GM19455 (cell line): ENCODE measurements around the gene CLPX.
"Not testable (repeated sequence)": the region's sequence is repeated elsewhere in the genome, so short reads cannot be mapped to it uniquely, and the experiment has no call there.

Experiments used
- ATAC-seq: cut with Tn5 transposase; IDR thresholded peaks from one replicate; pipeline ENCODE4 v1.9.1; 2021; ENCODE audit not compliant: unreplicated experiment

The CLPX gene

GRCh38 chr15:65175511-65175910, 9.6 kb downstream of the CLPX start:
- ATAC-seq, result no peak

DNA sequence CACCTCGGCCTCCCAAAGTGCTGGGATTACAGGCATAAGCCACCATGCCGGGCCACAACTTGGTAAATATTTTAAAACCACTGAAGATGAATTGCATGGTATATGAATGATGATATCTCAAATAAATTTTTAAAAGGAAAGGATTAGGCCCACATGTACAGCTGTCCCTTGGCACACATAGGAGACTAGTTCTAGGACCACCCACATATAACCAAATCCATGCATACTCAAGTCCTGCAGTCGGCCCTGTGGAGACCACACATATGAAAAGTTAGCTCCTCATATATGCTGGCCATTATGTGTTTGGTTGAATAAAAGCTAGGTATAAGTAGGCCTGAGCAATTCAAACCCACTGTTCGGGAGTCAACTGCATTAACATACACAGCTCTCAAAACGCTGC, 10.6 kb downstream of the CLPX start:
- no peak for ATAC-seq

DNA sequence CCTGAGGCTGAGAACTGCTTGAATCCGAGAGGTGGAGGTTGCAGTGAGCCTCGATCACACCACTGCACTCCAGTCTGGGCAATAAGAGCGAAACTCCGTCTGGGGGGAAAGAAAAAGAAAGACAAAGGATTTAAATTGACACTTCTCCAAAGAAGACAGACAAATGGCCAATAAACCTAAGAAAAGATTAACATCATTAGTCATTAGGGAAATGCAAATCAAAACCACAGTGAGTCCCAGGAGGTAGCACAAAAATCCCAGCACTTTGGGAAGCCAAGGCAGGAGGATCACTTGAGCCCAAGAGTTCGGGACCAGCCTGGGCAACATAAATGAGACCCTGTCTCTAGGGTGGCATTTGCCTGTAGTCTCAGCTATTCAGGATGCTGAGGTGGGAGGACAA, 12.6 kb downstream of the CLPX start:
- no peak for ATAC-seq

GRCh38 chr15:65171428-65171827, 13.7 kb downstream of the CLPX start:
- no peak for ATAC-seq

DNA sequence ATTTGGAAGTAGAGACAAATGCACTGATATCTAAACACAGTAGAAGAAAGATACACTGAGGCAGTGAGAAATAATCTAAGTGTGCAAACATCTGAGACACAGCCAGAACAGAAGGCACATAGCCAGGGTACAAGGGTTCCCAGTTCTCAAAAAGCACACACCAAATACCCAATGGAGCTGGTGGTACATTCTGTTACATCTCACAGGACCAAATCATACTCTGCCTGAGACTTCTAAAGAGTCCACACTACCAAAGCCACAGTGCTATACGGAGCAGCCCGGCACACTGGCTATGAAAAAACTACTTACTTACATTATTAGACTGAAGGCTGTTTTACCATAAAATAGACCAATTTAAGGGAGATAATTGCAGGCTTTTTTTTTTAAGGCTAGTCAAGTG, 19.3 kb downstream of the CLPX start:
- ATAC-seq, result no peak

DNA sequence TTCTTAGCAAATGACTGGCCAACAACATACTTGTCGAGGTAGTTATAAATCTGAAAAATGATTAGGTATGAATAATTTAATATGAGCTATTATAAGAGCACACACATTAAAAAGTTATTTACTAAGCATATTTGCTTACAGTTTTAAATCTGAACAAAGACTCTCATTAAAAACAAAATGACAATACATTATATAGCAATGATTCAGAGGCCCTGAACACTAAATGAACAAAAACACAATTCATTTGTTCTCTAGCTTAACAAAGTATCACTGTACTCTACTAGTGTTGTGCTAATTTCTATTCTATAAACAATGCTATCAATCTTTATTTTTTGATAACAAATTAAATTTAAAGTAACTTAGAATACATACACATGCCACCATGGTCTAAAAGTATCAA, 21.0 kb downstream of the CLPX start:
- no peak for ATAC-seq

- no peak for ATAC-seq
Measured at GRCh38 chr15:65163041-65163440, 22.1 kb downstream of the CLPX start.

GRCh38 chr15:65156692-65157091, 28.4 kb downstream of the CLPX start:
- no peak for ATAC-seq

GRCh38 chr15:65154720-65155119, 30.4 kb downstream of the CLPX start:
- no peak for ATAC-seq

DNA sequence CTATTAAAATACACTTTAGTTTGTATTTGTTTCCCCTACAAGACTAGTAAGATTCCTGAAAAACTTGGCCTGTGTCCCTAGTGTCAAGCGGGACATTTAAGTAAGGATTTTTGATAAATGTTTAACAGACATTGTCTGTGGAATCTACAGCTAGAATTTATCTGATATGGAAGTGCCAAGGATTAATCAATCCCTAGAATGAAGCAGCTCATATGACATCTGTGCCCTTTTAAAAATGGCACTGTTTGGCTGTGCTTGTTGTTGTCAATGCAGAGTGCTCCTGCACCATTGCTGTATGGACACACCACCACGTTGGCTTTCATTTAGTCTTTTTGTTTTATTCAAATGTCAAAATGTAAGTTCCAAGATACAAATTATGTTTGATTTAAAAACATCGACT, 37.2 kb downstream of the CLPX start:
- ATAC-seq, result no peak

DNA sequence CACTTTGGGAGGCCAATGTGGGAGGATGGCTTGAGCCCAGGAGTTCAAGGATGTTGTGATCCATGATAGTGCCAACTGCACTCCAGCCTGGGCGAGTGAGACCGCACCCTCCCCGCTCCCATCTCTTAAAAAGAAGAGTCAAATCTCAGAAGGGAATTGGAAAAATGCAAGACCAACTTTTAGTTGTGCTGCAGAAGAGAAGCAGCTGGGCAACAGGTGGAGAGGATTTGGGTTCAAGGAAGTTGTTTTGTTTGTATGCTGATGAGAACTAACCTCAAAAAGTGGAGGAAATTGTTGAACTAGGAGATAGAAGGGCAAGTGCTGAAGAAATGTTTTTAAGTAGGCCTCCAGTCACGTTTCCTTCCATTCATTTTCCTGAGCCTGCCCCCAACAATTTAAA, 38.7 kb downstream of the CLPX start:
- no peak for ATAC-seq

DNA sequence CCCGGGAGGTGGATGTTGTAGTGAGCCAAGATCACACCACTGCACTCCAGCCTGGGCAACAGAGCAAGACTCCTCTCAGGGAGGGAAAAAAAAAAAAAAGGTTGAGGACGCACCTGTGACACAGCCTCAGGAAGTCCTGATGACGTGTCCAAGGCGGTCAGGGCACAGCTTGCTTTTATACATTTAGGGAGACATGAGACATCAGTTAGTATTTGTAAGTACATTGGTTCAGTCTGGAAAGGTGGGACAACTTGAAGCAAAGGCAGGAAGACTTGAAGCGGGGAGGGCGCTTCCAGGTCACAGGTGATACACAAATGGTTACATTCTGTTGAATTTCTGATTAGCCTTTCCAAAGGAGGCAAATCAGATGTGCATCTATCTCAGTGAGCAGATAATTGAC, 46.5 kb downstream of the CLPX start:
- ATAC-seq, result not testable (repeated sequence)

DNA sequence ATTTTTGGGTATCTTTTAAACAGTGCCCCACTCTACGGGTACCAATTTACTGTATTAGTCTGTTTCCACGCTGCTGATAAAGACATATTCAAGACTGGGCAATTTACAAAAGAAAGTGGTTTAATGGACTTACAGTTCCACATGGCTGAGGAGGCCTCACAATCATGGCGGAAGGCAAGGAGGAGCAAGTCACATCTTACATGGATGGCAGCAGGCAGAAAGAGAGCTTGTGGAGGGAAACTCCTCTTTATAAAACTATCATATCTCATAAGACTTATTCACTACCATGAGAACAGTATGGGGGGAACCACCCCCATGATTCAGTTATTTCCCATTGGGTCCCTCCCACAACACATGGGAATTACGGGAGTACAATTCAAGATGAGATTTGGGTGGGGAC, 47.2 kb downstream of the CLPX start:
- ATAC-seq, result not testable (repeated sequence)

DNA sequence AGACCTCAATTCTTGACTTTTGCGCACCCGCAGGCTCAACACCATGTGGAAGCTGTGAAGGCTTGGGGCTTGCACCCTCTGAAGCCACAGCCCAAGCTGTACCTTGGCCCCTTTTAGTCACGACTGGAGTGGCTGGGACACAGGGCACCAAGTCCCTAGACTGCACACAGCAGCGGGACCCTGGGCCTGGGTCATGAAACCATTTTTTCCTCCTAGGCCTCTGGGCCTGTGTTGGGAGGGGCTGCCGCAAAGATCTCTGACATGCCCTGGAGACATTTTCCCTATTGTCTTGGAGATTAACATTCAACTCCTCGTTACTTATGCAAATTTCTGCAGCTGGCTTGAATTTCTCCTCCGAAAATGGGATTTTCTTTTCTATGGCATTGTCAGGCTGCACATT, 48.1 kb downstream of the CLPX start:
- not testable (repeated sequence) for ATAC-seq

- ATAC-seq, result no peak
Measured at GRCh38 chr15:65134538-65134937, 50.6 kb downstream of the CLPX start.

- ATAC-seq, result peak; percentile 76
Measured at GRCh38 chr15:65133548-65134200, 51.5 kb downstream of the CLPX start, which contains the start of gene PDCD7. PDCD7 (minus strand) TSS chr15:65133808; CDS start chr15:65133781, 27 bp downstream.

- peak; percentile 41 for ATAC-seq
Measured at GRCh38 chr15:65132878-65133547, 52.1 kb downstream of the CLPX start.

- ATAC-seq, result no peak
Measured at GRCh38 chr15:65130941-65131340, 54.2 kb downstream of the CLPX start.

DNA sequence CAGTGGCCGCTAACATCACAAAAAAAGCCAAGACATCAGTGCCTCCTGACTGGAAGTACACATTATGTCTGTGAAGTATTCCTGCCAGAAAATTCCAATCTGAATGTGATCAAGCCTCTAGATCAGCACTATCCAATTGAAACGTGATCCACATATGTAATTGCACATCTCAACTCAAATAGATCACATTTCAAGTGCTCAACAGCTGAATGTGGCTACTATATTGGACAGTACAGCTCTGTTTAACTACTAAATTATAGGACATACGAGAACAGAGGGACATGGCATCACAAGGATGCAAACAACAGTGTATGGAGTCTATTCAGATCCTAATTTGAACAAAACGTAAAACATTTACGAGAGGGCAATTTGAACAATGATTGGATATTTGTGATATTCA, 69.6 kb downstream of the CLPX start:
- no peak for ATAC-seq

DNA sequence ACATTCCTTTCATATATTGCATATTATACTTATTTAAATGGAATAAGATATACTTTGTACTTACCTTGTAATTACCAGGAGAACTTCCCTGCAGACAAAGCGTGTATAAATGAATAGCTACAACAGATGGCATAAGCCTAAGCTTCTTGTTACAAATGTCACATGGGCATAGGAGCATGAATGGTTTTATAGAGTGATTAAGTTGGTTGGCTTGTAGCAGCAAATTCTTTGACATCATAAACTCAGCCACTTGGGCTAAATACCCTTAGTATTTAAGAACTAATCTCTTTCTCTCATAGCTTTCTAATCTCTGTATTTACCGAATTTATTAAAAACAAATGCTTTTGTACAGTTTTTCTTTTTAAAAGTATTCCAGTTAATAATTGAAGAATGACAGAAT, 70.1 kb downstream of the CLPX start, which contains the start of gene UBAP1L:
UBAP1L (minus strand) TSS at position 115 of the 400 bp plus-strand sequence. CDS start 8,985 bp downstream, outside the sequence.
- ATAC-seq, result no peak

DNA sequence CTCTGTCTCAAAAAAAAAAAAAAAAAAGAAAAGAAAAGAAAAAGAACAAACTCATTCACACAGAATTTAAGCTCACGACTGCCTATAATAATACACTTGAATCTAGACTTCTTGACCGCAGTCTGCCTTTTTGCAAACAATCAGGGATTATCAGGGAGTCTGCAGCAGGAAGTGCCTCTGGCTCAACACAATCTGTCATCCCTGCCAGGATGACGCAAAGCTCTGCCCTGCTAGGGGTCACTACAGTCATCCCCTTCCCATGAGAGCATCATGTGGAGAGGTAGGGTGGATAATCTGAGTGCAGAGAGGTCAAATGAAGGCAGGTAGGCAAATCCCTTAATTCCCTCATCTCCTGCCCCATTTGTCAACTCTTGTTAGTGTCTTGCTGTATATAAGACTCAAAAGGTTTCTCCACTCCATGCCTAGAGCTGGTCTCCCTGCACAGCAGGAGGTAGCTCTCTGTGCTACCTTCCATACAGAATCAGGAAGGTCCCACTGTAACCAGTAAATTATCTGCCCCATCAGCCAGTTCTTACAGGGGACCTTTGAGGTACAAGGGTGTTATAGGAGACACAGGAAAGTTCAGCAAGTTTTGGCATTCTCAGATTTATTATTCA, 74.4 kb downstream of the CLPX start:
- no peak for ATAC-seq

DNA sequence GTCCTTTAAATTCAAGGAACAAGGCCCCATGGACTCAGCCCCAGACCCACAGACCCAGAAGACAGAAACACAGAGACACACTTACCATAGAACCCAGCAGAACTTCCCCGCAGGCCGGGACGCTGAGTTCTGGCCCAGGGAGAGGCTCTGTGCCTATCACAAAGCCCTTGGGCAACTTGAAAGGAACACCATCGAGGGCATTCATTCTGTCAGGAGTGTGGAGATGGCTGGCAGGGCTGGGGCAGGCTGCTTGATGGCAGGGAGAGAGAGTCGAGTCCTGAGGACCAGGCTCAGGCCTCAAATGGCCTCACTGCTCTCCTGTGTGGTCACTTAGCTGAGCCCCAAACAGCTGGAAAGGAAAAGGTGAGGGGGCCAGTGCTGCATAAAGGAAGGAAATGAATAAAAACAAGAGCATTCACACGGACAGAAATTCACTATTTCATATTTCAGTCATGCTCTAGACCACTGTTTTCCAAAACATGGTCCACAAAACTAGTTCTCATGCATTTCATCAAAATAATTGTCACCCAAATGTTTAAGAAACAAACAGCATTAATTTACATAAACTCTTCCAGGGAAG, 79.0 kb downstream of the CLPX start:
- ATAC-seq, result no peak
